Calu3 (cell line): Measurements from ENCODE around the gene TSHZ3. TPM values are rescaled to one million over a fixed set of nuclear protein-coding genes. Genes with fewer than 3 reads are reported as not detected.

Experiments
- BruUV-seq: library from RNA; stranded (reverse); fragments of 400-500 nt; replicated peaks from 2 replicates; lab custom pipeline; 2021; lab: Mats Ljungman, UMichigan
- CTCF ChIA-PET: fragments of 300-600 bp; sonication (Branson Sonifier 250); formaldehyde crosslinking; loops from one replicate; lab custom pipeline; 2022; ENCODE audit warnings: antibody characterized with exemption; lab: Charles Lee
- DNase-seq: peaks from one replicate; pipeline ENCODE4 v3.0.0; 2022
- H3K27ac Mint-ChIP-seq: one replicate; pipeline ENCODE4 v1.8.0; 2022; ENCODE audit warnings: mixed read lengths; ENCODE audit not compliant: unreplicated experiment
- H3K27me3 Mint-ChIP-seq: one replicate; pipeline ENCODE4 v1.8.0; 2022; ENCODE audit warnings: mixed read lengths; ENCODE audit not compliant: unreplicated experiment
- H3K36me3 Mint-ChIP-seq: one replicate; pipeline ENCODE4 v1.8.0; 2022; ENCODE audit warnings: mild to moderate bottlenecking, moderate library complexity, mixed read lengths; ENCODE audit not compliant: insufficient read depth, unreplicated experiment
- H3K4me1 Mint-ChIP-seq: one replicate; pipeline ENCODE4 v1.8.0; 2022; ENCODE audit warnings: mild to moderate bottlenecking, low read depth, mixed read lengths; ENCODE audit not compliant: unreplicated experiment
- H3K4me3 Mint-ChIP-seq: one replicate; pipeline ENCODE4 v1.8.0; 2022; ENCODE audit warnings: mild to moderate bottlenecking, low read depth, moderate library complexity, mixed read lengths; ENCODE audit not compliant: unreplicated experiment
- H3K9me3 Mint-ChIP-seq: one replicate; pipeline ENCODE4 v1.8.0; 2022; ENCODE audit warnings: low read depth, mixed read lengths; ENCODE audit not compliant: unreplicated experiment
- intact Hi-C: fragments of 100-400 bp; cut with micrococcal nuclease; formaldehyde crosslinking; loops from one replicate; pipeline ENCODE4 v1.10.0; 2022; ENCODE audit not compliant: unreplicated experiment
- total RNA-seq: library from RNA; stranded (reverse); gene quantifications from 2 replicates; pipeline ENCODE4 v1.2.3, GENCODE V29; 2022
- TF ChIP-seq, protein P1 (sequence below): fragments of 200-600 bp; IDR thresholded peaks from one replicate; pipeline ENCODE4 v1.8.0; 2022; ENCODE audit warnings: antibody characterized with exemption; ENCODE audit not compliant: unreplicated experiment

Gene TSHZ3
- total RNA-seq, 1 experiment from 2014 or later, result not detected

DNA sequence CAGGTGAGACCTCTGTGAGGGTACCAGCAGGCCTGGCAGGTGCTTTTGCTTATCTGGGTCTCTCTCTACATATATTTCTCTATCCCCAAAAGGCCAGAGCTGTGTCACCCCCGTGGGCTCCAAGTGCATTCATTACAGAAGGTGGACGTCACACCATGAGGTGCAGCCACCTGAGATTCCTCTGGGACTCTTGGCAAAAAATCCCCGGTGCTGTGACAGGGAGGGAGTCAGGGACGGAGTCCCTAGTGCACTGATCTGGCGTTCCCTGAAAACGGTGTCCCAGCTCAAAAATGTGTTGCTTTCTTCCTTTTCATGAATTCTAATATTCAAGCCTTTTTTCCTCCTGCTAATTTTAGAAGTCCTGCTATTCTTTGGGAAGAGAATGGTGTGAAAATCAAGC lies 13.5 kb downstream of the TSHZ3 start:
- Mint-ChIP-seq H3K4me3 (no peak overlapping the region), H3K27ac (no peak overlapping the region), H3K9me3 (peaks cover 26% of the 10 kb centered on the region), H3K27me3 (no peaks in the 10 kb centered on the region), H3K36me3 (peaks cover 4% of the 10 kb centered on the region), H3K4me1 (no peaks in the 10 kb centered on the region)
- no peak for DNase-seq
- CTCF ChIA-PET, result no interaction called here
- intact Hi-C loops, result no loop called here
- no TSS peak for BruUV-seq
- TF ChIP-seq, protein P1, sequence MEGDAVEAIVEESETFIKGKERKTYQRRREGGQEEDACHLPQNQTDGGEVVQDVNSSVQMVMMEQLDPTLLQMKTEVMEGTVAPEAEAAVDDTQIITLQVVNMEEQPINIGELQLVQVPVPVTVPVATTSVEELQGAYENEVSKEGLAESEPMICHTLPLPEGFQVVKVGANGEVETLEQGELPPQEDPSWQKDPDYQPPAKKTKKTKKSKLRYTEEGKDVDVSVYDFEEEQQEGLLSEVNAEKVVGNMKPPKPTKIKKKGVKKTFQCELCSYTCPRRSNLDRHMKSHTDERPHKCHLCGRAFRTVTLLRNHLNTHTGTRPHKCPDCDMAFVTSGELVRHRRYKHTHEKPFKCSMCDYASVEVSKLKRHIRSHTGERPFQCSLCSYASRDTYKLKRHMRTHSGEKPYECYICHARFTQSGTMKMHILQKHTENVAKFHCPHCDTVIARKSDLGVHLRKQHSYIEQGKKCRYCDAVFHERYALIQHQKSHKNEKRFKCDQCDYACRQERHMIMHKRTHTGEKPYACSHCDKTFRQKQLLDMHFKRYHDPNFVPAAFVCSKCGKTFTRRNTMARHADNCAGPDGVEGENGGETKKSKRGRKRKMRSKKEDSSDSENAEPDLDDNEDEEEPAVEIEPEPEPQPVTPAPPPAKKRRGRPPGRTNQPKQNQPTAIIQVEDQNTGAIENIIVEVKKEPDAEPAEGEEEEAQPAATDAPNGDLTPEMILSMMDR, result no peak

DNA sequence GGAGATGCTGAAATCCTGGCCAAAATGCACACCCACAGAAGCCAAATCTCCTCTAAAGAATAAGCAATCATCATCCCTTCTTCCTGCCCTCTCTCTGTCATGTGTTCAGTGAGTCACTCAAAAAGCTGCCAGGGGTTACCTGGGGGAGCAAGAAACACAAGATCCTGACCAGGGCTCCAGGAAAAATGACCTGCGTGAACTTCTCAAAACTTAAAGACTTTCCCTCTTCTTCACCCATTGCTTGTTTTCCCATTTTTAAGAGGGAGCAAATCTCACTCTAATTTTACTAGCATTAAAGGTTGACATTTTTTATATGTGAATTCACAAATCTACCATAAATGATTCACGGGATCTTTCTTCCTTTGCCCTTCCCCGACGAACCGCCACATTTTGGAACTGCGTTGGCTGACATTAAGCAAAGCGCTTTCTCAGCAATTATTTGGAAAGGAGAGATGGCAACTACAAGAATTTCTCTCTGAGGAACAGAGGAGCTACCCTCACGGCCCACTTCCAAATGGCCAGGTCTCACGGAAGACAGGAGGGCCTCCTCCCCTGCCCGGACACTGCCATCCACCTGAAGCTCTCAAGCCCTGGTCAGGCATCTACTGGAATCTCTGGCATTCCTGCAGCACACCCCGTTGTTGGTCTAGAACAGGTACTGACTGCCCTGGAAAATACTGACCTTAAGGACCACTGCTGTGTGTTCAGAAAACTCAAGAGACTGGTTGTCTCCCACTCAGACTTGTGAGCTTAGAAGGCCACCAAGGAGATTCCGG lies 14.2 kb downstream of the TSHZ3 start:
- intact Hi-C loops, result no loop called here
- peaks cover 26% of the 10 kb centered on the region for H3K9me3 Mint-ChIP-seq
- CTCF ChIA-PET, result no interaction called here
- H3K36me3 Mint-ChIP-seq, result peaks cover 4% of the 10 kb centered on the region
- BruUV-seq, result no TSS peak
- no peak overlapping the region for H3K4me3 Mint-ChIP-seq
- H3K4me1 Mint-ChIP-seq, result no peaks in the 10 kb centered on the region
- no peaks in the 10 kb centered on the region for H3K27me3 Mint-ChIP-seq
- TF ChIP-seq, protein P1, result no peak
- no peak for DNase-seq
- no peak overlapping the region for H3K27ac Mint-ChIP-seq

DNA sequence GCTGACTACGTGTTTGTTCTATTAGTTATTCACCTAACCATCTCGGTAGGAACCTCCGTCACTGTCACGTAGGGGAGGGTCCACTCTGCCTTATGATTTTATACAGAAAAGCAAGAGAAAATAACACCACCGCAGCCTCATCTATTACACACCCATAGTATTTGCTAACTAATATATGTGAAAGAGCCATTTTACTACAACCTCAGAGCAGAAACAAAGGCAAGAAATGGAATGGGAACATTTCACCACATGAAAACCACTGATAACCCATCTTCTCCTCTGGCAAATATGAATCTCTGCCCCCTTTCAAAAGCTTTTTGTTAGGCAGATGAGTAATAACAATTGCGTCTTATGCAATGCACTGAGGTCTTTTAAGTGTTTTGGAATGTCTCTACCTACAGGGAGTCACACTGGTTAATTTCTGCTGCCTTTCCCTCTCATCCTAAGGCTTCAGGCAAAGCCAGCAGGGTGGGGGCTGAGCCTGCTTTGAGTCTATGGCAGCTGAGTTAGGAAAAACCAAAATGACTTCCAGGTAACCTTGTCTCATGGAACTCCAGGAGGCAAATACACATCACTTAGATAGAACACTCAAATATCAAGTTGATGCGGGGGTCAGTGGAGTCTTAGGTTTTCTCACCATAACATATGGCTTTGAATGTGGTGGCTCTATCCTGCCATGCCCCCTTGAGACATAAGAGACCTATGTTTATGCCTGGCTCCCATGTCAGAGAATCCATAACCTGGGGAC lies 15.0 kb downstream of the TSHZ3 start:
- Mint-ChIP-seq H3K27me3 (no peaks in the 10 kb centered on the region), H3K27ac (no peak overlapping the region), H3K36me3 (peaks cover 4% of the 10 kb centered on the region), H3K9me3 (peaks cover 22% of the 10 kb centered on the region), H3K4me1 (no peaks in the 10 kb centered on the region), H3K4me3 (no peak overlapping the region)
- DNase-seq, result no peak
- CTCF ChIA-PET, result no interaction called here
- intact Hi-C loops, result no loop called here
- TF ChIP-seq, protein P1, result no peak
- BruUV-seq, result no TSS peak

DNA sequence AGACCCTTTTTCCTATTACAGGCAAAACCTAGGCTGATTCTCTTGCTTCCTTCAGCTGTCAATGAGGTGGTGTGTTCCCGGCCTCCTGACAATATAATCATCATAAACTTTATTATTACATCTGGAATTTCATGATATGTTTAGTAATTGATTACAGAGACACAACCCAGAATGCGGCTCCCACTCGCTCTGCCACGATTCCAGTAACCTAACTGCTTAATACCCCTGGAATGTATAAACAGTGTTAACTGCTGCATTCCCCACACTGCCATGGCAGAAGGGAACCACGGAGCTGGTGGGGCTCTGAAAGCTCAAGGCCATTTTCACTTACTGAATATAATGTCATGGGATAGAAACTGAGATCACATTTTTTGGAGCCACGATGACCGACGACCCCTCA lies 17.1 kb downstream of the TSHZ3 start:
- CTCF ChIA-PET, result no interaction called here
- no peak for DNase-seq
- no TSS peak for BruUV-seq
- H3K27me3 Mint-ChIP-seq, result no peaks in the 10 kb centered on the region
- intact Hi-C loops, result no loop called here
- TF ChIP-seq, protein P1, result no peak
- H3K36me3 Mint-ChIP-seq, result peaks cover 4% of the 10 kb centered on the region
- no peak overlapping the region for H3K4me3 Mint-ChIP-seq
- H3K27ac Mint-ChIP-seq, result no peak overlapping the region
- no peaks in the 10 kb centered on the region for H3K4me1 Mint-ChIP-seq
- H3K9me3 Mint-ChIP-seq, result peaks cover 15% of the 10 kb centered on the region
